GM23338 (cell line): ENCODE results near the gene FXR1.

Experiments
- CREB1 ChIP-seq: fragments of 250-450 bp; sonication (Bioruptor Pico); IDR thresholded peaks from 2 replicates; pipeline ENCODE4 v1.5.0; 2020; ENCODE audit warnings: low read depth, mild to moderate bottlenecking, moderate library complexity
- EZH2 ChIP-seq: fragments of 200-600 bp; sonication (generic); IDR thresholded peaks from one replicate; pipeline ENCODE4 v1.8.0; 2017; ENCODE audit warnings: antibody characterized with exemption, mild to moderate bottlenecking, low read depth; ENCODE audit not compliant: unreplicated experiment
- TF ChIP-seq, protein P1 (sequence below), 2 experiments: fragments of 200-600 bp in 1 of 2; sonication (generic) in 1 of 2; conservative IDR thresholded peaks; 2 replicates each; pipeline versions ENCODE4 v1.5.1 to v1.6.1; 2016 to 2017; ENCODE audit warnings: antibody characterized with exemption in 2 of 2, low read depth in 2 of 2, mild to moderate bottlenecking in 2 of 2, moderate library complexity in 1 of 2
- TF ChIP-seq, protein P2 (sequence below): IDR thresholded peaks from 2 replicates; pipeline ENCODE4 v1.6.1; 2016; ENCODE audit warnings: antibody characterized with exemption

DNA sequence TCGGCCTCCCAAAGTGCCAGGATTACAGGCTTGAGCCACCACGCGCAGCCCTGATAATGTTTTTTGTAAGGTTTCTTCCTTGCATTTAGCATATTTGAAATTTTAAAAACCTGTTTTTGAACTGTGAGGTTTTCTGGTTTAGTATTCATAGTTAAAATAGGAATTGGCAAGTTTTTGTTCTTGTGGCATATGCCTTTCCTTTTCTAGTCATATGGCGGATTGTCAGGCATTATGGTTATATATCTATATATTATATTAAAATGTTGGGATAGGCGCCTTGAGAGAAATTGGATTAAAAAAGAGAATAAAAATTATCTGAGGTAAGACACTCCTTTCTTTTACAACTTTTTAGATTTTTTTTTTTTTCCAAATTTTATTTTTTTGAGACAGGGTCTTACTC lies 28.4 kb downstream of the FXR1 start:
- TF ChIP-seq CREB1 (CRISPR knock-in tag) (no peak), EZH2 (no peak)
- TF ChIP-seq, protein P1, sequence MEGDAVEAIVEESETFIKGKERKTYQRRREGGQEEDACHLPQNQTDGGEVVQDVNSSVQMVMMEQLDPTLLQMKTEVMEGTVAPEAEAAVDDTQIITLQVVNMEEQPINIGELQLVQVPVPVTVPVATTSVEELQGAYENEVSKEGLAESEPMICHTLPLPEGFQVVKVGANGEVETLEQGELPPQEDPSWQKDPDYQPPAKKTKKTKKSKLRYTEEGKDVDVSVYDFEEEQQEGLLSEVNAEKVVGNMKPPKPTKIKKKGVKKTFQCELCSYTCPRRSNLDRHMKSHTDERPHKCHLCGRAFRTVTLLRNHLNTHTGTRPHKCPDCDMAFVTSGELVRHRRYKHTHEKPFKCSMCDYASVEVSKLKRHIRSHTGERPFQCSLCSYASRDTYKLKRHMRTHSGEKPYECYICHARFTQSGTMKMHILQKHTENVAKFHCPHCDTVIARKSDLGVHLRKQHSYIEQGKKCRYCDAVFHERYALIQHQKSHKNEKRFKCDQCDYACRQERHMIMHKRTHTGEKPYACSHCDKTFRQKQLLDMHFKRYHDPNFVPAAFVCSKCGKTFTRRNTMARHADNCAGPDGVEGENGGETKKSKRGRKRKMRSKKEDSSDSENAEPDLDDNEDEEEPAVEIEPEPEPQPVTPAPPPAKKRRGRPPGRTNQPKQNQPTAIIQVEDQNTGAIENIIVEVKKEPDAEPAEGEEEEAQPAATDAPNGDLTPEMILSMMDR (conservative IDR thresholded peaks at IDR 0.05; ENCODE audit: low read depth in 2 of 2), result no peak
- TF ChIP-seq, protein P2, sequence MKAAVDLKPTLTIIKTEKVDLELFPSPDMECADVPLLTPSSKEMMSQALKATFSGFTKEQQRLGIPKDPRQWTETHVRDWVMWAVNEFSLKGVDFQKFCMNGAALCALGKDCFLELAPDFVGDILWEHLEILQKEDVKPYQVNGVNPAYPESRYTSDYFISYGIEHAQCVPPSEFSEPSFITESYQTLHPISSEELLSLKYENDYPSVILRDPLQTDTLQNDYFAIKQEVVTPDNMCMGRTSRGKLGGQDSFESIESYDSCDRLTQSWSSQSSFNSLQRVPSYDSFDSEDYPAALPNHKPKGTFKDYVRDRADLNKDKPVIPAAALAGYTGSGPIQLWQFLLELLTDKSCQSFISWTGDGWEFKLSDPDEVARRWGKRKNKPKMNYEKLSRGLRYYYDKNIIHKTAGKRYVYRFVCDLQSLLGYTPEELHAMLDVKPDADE, result no peak
